Activated CD4-positive, CD25-positive, alpha-beta regulatory T cell treated with anti-CD3 and anti-CD28 coated beads, Interleukin-2, amount 50 U/mL, for 24 hours (primary cell): ENCODE data around the gene DPH1.
"Not testable (repeated sequence)": the region's sequence is repeated elsewhere in the genome, so short reads cannot be mapped to it uniquely, and the experiment has no call there.

Experiments used
- ATAC-seq, 2 donors: fragments of 150-1000 bp; cut with Tn5 transposase; one replicate each; pipeline ENCODE4 v1.10.0; 2021; ENCODE audit warnings: mild to moderate bottlenecking in 1 of 2, moderate library complexity in 1 of 2

The DPH1 gene

DNA sequence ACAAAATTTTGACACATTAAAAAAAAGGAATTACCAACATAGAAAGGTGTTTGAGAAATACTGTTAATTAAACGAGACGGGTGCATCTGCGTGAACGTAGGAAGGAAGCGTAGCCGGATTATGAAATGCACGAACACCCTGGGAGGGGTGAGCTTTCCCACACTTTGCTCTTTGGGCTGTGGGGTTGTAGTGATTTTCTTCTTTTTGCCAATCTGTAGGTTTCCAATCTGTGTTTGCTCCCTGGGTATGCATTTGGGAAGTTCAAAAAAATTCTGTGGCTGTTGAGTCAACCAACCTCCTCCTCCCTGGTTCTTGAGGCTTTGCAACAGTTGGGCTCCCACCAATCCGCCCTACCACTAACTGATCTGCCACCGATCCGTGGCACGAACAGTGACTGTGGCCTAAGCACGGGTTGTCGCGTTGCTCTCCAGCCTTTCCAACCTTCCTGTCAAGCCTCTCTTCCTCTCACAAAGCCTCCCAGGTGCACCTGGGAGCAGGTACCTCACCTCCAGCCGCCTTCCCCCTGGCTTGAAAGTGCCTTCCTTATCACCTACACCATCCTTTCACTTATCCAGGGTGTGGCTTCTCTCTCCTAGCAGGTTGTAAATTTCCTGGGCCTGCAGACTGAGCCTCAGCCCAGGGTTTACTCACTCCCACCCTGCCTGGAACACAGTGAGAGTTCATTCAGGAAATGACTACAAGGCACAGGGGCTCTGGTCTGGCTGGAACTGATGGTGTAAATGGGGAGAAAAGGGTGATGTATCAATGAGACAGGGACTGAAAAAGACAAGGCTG is 21.4 kb upstream of the DPH1 start:
- no peak for ATAC-seq

DNA sequence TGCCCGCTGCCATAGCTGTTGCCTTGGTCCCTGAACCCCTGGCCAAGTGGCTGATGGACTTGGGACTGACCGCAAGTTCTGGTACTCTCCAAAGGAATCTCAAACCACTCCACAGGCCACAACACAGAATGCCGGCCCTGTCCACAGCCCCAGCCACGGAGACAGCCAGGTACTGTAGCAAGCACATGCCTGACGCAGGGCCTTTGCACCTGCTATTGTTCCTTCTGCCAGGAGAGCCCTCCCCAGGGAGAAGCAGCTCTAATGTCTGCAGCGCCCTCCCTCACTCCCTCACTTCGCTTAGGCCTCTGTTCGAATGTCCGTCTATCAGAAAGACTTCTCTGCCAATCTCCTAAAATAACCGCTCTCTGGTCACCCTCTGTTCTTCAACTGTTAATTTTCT is 20.2 kb upstream of the DPH1 start:
- ATAC-seq: no peak

DNA sequence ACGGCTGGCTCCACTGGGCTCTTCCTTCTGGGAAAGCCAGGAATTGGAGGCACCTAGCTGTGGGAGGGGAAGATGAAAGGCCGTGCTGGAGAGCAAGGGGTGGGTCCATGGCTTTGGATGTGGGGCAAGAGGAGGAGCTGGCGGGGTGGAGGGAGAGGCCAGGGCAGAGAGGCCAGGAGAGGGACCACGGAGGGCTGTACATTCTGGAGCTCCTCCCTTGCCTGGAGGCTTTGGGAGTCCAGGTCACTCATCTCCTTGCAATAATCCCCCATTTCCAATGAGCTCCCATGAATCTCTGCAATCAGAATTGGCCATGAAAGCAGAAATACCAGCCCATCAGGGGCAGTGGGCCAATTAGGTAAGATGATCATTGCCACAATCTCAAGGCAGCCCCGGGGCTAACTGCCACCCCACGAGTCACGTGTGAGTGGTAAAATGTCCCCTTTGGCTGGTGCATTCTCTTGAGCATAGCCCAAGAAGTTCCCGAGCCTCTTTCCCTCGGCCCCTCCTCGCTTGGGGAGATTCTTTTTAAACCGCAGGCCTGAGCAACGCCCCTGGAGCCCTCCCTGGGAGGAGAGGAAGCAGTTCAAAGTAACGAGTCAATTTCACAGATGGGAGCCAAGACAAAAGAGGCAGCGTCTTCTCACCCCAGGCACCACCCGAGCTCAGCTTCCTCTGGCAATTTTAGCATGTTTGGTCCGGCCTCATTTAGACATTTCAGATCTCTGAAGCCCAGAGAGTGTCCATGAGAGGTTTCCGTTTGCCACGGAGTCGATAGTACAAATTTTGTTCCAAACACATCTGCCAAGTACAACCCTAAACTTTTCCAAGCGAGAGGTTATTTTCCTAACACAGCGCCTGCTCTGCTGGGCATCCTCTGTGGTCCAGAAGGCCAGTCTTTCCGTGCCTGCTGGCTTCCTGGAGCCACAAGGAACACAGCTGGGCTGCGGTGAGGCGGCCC is 18.3 kb upstream of the DPH1 start:
- no peak for ATAC-seq

GRCh38 chr17:2012499-2012898 is 17.5 kb upstream of the DPH1 start:
- no peak for ATAC-seq

GRCh38 chr17:2013220-2013993 is 16.5 kb upstream of the DPH1 start:
- ATAC-seq: not testable (repeated sequence)

DNA sequence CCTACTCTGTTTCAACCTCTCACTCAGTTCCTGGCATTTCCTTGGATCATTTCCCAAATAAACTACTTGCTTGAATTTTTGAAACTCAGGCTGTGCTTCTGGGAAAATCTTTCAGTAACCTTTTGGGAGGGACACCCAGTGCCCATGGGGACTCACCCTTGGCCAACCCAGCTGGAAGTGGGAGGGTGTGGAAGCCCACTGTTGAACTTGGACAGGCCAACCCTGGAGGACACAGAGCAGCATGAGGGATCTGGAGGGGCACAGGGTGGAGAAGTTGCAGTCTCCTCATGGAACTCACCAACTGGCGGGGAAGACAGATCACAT is 16.0 kb upstream of the DPH1 start:
- no peak for ATAC-seq

DNA sequence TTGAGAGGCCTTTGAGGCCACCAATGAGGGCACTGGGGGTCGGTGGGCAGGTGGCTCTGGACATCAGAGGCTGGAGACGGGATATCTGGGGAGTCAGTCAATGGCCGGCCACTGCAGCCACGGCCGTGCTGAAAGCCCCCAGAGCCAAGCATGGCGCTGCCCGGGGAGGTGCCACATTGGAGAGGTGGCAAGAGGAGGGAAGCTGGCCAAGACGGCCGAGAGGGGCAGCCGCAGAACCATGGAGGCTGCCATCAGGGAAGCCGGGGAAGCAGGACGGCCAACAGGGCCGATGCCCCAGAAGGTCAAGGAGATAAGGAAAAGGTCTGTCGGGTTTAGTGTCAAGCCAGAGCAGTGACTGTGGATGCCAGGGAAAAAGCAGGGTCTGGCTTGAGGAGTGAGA is 14.6 kb upstream of the DPH1 start:
- ATAC-seq: no peak

DNA sequence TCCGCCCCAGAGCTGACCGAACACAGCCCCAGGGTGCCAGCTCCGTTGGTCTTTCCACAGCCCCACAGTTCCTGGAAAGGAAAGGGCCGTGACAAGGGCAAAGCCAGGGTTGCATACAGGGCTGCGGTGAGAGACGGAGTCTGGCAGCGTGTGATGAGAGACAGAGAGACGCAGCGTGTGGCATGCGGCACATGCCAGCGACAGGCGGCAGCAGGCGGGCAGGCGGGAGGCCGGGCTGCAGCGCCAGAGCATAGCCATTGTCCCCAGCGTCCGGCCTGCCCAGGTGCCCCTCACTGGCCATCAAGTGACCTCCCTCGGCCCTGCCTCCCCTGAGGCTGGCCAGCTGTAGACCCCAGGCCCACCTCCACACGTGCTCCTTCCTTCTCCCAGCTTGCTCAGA is 13.5 kb upstream of the DPH1 start:
- ATAC-seq: no peak

GRCh38 chr17:2017274-2017941 is 12.5 kb upstream of the DPH1 start:
- ATAC-seq: no peak

- ATAC-seq: no peak
Measured at GRCh38 chr17:2018716-2019510, 11.0 kb upstream of the DPH1 start.

DNA sequence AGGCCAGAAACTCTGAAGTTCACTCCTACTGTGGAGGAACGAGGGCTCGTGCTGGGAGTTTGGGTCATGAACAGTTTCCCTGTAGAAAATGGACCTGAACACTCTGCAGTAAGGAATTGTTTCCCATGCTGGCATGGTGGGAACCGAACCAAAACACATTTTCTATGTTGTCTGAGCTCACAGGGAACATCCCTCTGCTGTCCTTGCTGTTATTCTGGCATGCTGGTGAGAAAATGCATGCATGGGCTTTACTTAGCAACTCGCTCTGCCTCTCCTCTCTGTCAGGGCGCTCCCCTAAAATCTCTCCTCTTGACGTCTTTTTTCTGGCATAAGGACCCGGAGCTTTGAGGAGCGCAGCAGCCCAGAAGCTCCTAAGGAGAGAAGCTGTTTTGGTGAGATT is 10.2 kb upstream of the DPH1 start:
- ATAC-seq: no peak

DNA sequence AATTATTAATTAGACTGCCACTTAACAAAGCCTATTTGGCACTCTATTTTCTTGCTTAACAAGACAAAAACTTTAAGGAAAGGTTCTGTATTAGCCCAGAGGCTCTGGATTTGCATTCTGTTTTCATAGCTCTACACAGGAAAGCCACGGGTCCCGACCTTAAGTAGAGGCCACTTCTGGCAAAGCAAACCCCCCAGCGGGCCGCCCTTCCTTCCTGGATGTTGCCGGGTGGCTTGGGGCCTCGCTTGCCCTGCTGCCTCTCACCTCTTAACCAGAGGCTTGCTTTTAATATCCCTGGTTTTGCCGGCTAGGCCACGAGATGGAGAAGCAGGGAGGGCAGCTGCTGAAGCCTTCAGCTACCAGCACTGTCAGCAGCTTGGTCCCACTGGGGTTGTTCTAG is 9.2 kb upstream of the DPH1 start:
- no peak for ATAC-seq

DNA sequence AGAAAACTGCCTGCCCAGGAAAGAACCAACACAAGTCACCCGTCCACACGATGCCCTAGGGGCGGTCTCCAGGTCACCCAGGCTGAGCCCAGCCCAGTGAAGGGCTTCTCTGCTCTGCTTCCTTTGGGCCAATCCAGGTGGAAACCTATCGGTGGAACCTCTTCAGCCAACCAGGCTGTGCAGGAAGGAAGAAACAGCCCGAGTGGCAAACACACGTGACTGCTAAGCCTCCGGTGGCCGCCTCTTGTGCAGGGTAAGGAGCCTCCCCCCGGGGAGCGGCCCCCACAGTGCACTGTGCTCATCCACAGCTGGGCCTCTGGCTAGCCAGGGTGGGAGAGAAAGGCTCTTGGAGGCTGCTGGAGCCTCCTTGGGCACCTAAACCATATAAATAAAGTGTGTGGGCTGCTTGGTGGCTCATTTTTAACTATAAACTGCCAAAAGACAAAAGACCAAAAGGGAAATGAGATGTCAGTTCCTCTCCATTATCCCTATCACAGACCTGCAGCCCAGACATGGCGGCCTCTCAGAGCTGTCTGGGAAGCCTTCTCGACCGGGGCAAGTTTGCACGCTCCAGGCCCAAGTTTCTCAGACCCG is 7.2 kb upstream of the DPH1 start:
- no peak for ATAC-seq

GRCh38 chr17:2023256-2023655 is 6.7 kb upstream of the DPH1 start:
- no peak for ATAC-seq

DNA sequence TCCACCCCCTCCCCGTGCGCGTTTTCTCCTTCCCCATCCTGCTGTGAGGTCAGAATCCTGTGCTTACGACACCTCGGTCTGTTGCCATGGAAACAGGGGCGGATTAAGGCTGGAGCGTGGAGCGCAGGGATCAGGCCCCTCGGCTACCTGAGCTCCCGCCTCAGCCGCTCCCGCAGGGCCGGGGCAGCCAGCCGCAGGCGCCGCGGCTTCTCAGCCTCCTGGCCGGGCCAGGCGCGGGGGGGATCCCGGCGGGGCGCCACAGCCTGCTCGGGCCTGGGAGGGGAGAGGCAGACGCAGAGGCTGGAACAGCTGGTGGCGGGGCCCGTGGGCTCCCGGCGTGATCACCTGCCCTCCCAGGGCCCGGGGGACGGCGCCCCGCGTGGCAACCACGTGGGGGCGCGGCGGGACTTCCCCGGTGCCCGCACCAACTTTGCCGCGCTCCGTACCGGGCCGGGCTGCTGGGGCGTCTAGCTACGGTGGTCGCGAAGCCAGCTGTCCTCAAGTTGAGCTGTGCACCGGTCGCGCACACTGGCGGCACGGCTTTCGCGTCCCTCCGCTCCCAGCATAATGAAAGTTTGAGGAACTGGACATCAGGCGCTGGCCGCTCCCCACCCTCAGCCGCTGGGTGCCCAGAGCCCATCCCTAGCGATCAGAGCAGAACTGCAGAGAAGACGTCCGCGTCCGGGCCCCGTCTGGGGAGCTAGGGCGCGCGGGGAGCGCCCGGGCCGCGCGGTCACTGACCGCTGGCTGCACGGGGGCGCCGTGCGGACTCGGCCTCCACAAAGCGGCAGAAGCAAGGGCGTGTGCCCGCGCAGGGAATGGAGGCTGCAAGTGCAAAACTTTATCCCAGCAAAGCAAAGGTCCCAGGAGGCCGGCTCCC is 6.0 kb upstream of the DPH1 start:
- peak; percentile 14 to 26 for ATAC-seq

DNA sequence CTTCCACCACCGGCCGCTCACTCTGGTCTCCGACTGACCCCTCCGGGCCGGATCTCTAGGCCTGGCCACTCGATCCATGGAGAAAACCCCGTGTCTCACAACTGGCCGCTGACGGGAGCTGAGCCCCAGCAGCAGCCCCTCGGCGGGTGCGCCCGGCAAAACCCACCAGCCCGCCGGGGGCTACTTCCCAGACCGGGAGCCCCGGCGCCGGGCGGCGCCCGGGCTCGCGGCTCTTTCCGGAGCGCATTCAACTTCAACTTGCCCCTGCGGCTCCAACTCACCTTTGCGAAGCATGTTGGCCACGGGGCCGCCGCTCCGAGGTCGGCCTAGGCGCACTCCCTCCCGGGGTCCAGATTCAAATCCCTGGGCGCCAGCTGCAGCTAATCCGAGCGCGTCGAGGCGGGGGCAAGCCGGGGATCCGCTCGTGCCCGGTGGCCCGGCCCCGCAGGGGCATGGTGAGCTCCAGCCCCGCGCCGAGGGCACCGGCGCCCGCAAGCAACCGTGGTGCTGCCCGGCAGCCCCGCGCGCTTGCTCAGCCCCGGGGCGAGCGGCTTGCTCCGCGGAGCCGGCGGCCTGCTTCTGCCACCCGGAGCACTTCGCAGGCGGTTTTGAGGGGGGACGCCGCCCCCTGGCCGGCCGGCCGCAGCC is 5.3 kb upstream of the DPH1 start:
- no peak for ATAC-seq

DNA sequence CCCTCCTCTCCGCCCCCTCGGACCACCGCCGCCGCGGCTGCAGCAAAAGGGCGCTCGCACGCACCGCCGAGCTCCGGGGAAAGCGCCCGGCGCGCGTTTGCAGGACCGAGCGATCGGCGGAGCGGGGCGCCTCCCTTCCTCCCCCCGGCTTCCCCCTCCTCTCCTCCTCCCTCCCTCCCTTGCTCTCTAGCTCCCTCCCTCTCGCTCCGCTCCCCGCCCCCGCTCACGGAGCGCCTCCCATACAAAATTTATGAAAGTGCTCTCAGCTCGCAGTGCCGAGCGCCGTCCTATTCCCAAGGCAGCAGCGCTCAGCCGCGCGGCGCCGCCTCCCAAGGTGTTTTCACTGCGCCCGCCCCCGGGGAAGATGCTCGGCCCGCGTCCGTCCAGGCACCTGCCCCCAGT is 4.7 kb upstream of the DPH1 start, which contains the start of gene RTN4RL1:
Gene RTN4RL1 (minus strand): TSS at position 115 of the 402 bp plus-strand sequence. CDS start 469 bp downstream, outside the sequence.
- peak; percentile 21 to 27 for ATAC-seq

DNA sequence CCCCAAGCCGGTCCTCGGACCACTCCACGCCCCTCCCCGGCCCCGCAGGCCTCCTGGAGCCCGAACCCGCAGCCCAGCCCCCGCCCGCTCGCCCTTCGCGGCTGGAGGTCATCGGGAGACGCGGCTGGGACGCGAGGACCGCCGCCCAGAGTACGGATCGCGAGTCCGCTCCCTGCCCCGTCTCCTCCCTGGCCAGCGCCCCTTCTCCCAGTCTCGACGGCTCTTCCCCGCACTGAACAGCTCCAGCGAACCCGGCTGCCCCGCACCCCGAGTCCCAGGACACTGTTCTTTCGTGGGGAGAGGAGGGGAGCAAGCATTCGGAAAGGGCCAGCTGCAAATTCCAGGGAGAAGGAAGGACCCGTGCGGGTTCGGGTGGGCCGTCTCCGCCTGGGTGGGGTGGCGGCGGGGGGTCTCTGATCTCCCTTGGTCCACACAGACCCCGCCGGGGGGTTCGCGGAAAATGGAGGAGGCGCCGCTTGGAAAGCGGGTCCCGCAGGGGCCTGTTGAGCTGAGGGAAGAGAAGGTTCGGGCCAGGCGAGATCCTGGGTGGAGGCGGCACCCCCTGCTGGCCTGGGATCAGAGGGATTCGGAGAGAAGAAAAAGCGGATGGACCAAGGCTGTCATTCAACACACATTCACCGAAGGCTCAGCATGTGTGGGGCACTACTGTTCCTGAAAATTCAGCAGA is 4.2 kb upstream of the DPH1 start:
- no peak for ATAC-seq
